SK-N-SH (cell line): Measurements from ENCODE around the gene PAQR5. TPM values are rescaled to one million over a fixed set of nuclear protein-coding genes. Genes with fewer than 3 reads are reported as not detected.

Experiments
- CTCF ChIA-PET: fragments of 300-600, 350-600 bp; formaldehyde crosslinking; extraction: SDS; loops from one replicate; lab custom pipeline; 2021; lab: Yijun Ruan, JAX
- POLR2A ChIA-PET: fragments of 350-600 bp; sonication (Branson Sonifier 250); formaldehyde crosslinking; extraction: SDS; loops from one replicate; lab custom pipeline; 2020; ENCODE audit warnings: antibody characterized with exemption, inconsistent platforms; lab: Yijun Ruan, JAX
- DNase-seq: peaks from one replicate; pipeline ENCODE4 v3.0.0; 2012
- H2AFZ ChIP-seq: fragments of 200-600 bp; sonication (generic); 2 replicates; pipeline ENCODE4 v1.8.1; 2016; ENCODE audit warnings: antibody characterized with exemption, mild to moderate bottlenecking, low read depth
- H3F3A ChIP-seq: fragments of 200-600 bp; sonication (generic); replicated peaks from 2 replicates; pipeline ENCODE3; 2016; ENCODE audit warnings: antibody characterized with exemption, mild to moderate bottlenecking; ENCODE audit not compliant: insufficient read depth
- H3K27ac ChIP-seq, 2 experiments: fragments of 200-500 bp in 1 of 2; fragments of 200-600 bp in 1 of 2; sonication (Bioruptor generic) in 1 of 2; sonication (generic), shearing (Covaris generic) in 1 of 2; 2 replicates each; pipeline versions ENCODE4 v1.5.1 to v1.6.1; 2014 to 2016; ENCODE audit warnings: low read depth in 2 of 2, inconsistent platforms in 1 of 2, low read length in 1 of 2, mild to moderate bottlenecking in 1 of 2, mixed read lengths in 1 of 2
- H3K27me3 ChIP-seq: fragments of 200-600 bp; sonication (generic), shearing (Covaris generic); 2 replicates; pipeline ENCODE4 v1.6.1; 2016; ENCODE audit warnings: mixed run types; ENCODE audit not compliant: insufficient read depth
- H3K36me3 ChIP-seq, 2 experiments: fragments of 200-500 bp in 1 of 2; fragments of 200-600 bp in 1 of 2; sonication (Bioruptor generic) in 1 of 2; sonication (generic) in 1 of 2; replicated peaks in 1 of 2; 2 replicates each; pipeline versions ENCODE3 to v1.5.1; 2014 to 2016; ENCODE audit warnings: low read length in 1 of 2, mild to moderate bottlenecking in 1 of 2; ENCODE audit not compliant: insufficient read depth in 2 of 2, control insufficient read depth in 1 of 2
- H3K4me1 ChIP-seq, 2 experiments: fragments of 200-500 bp in 1 of 2; fragments of 200-600 bp in 1 of 2; sonication (Bioruptor generic) in 1 of 2; sonication (generic), shearing (Covaris generic) in 1 of 2; 2 replicates each; pipeline versions ENCODE4 v1.5.1 to v1.6.1; 2014 to 2016; ENCODE audit warnings: low read depth in 1 of 2, low read length in 1 of 2, mixed run types in 1 of 2; ENCODE audit not compliant: insufficient read depth in 2 of 2, control insufficient read depth in 1 of 2
- H3K4me2 ChIP-seq: fragments of 200-600 bp; sonication (generic), shearing (Covaris generic); 2 replicates; pipeline ENCODE4 v1.6.1; 2017; ENCODE audit warnings: mixed run types
- H3K4me3 ChIP-seq, 2 experiments: fragments of 200-500 bp in 1 of 2; fragments of 200-600 bp in 1 of 2; sonication (Bioruptor generic) in 1 of 2; sonication (generic), shearing (Covaris generic) in 1 of 2; 2 replicates each; pipeline versions ENCODE4 v1.5.1 to v1.8.1; 2014 to 2016; ENCODE audit warnings: low read depth in 2 of 2, inconsistent platforms in 1 of 2, low read length in 1 of 2, mild to moderate bottlenecking in 1 of 2, mixed read lengths in 1 of 2, moderate library complexity in 1 of 2
- H3K79me2 ChIP-seq: fragments of 200-600 bp; sonication (generic); 2 replicates; pipeline ENCODE4 v1.8.1; 2017; ENCODE audit warnings: mild to moderate bottlenecking; ENCODE audit not compliant: insufficient read depth
- H3K9ac ChIP-seq: fragments of 200-600 bp; sonication (generic); 2 replicates; pipeline ENCODE4 v1.6.1; 2017; ENCODE audit warnings: mixed run types
- H3K9me2 ChIP-seq: fragments of 200-600 bp; sonication (generic); 2 replicates; pipeline ENCODE4 v1.6.1; 2017; ENCODE audit warnings: mixed run types
- H3K9me3 ChIP-seq: fragments of 200-600 bp; sonication (generic); 2 replicates; pipeline ENCODE4 v1.6.1; 2017; ENCODE audit warnings: mixed run types, mild to moderate bottlenecking, moderate library complexity
- H4K20me1 ChIP-seq: fragments of 200-600 bp; sonication (generic); 2 replicates; pipeline ENCODE4 v1.6.1; 2017; ENCODE audit warnings: mild to moderate bottlenecking, mixed run types; ENCODE audit not compliant: insufficient read depth
- FOSL2 ChIP-seq: IDR thresholded peaks from 2 replicates; pipeline ENCODE4 v1.4.0; 2012; ENCODE audit warnings: low read depth, mild to moderate bottlenecking, moderate library complexity, borderline replicate concordance
- FOXJ3 ChIP-seq: sonication (generic); formaldehyde crosslinking; IDR thresholded peaks from 2 replicates; pipeline ENCODE4 v1.5.1; 2020; ENCODE audit warnings: mild to moderate bottlenecking, missing genetic modification reagents
- JUND ChIP-seq: IDR thresholded peaks from 2 replicates; pipeline ENCODE4 v1.4.0; 2012
- MEF2A ChIP-seq: IDR thresholded peaks from 2 replicates; pipeline ENCODE4 v1.4.0; 2012; ENCODE audit warnings: low read depth, borderline replicate concordance
- MXI1 ChIP-seq: IDR thresholded peaks from 2 replicates; pipeline ENCODE4 v1.6.1; 2012; ENCODE audit warnings: mild to moderate bottlenecking, low read depth, low read length, improper control_type of control experiment
- NFIC ChIP-seq: IDR thresholded peaks from 2 replicates; pipeline ENCODE4 v1.4.0; 2012; ENCODE audit warnings: borderline replicate concordance
- NRF1 ChIP-seq: IDR thresholded peaks from 2 replicates; pipeline ENCODE4 v1.6.1; 2012; ENCODE audit warnings: low read depth, mild to moderate bottlenecking, low read length
- POLR2AphosphoS5 ChIP-seq: IDR thresholded peaks from 2 replicates; pipeline ENCODE4 v1.6.1; 2012; ENCODE audit warnings: low read depth, low read length
- RAD21 ChIP-seq: IDR thresholded peaks from 2 replicates; pipeline ENCODE4 v1.6.1; 2012; ENCODE audit warnings: mild to moderate bottlenecking, low read length
- RCOR1 ChIP-seq: fragments of 150-350 bp; IDR thresholded peaks from 2 replicates; pipeline ENCODE4 v1.6.1; 2017; ENCODE audit warnings: antibody characterized with exemption, low read length
- TCF12 ChIP-seq: IDR thresholded peaks from 2 replicates; pipeline ENCODE4 v1.4.0; 2012
- TEAD4 ChIP-seq: IDR thresholded peaks from 2 replicates; pipeline ENCODE4 v1.4.0; 2012; ENCODE audit warnings: mild to moderate bottlenecking, borderline replicate concordance; ENCODE audit not compliant: insufficient read depth
- USF2 ChIP-seq: fragments of 150-350 bp; IDR thresholded peaks from 2 replicates; pipeline ENCODE4 v1.6.1; 2017; ENCODE audit warnings: antibody characterized with exemption, low read length, low read depth, borderline replicate concordance
- WGBS: methylation state at CpG from one replicate; pipeline ENCODE4 v1.1.6; 2017; ENCODE audit warnings: low lambda C conversion rate; 5-methylcytosine and 5-hydroxymethylcytosine counted together
- polyA plus RNA-seq, 3 experiments: library from polyadenylated mRNA; depleted of rRNA; stranded (reverse); fragments of >200 nt; gene quantifications; 2 replicates each; pipeline ENCODE4 v1.2.3, GENCODE V29; 2012
- TF ChIP-seq, protein P1 (sequence below): IDR thresholded peaks from 2 replicates; pipeline ENCODE4 v1.4.0; 2012; ENCODE audit warnings: low read depth
- TF ChIP-seq, protein P2 (sequence below): IDR thresholded peaks from 2 replicates; pipeline ENCODE4; 2012
- TF ChIP-seq, protein P3 (sequence below): IDR thresholded peaks from 2 replicates; pipeline ENCODE4 v1.6.1; 2012; ENCODE audit warnings: mild to moderate bottlenecking, low read depth, low read length, moderate library complexity

The PAQR5 gene
- polyA plus RNA-seq, 1 of the 3 experiments (the other 2 are of a cell fraction) = 3.9 TPM

- no peak for DNase-seq
- H3K4me1 ChIP-seq = peaks cover 0 to 6% of the 10 kb centered on the region in 2 experiments; a peak in 1 of 4 replicates
- H3K27ac ChIP-seq = no peak overlapping the region
- no peaks in the 10 kb centered on the region for H3K79me2 ChIP-seq
- WGBS = 91% methylated on average over 7 of the region's 7 CpGs
- no peaks in the 10 kb centered on the region for H4K20me1 ChIP-seq
- H3F3A ChIP-seq = peaks cover 2% of the 10 kb centered on the region
- TF ChIP-seq NRF1 = no peak
- no peak for TF ChIP-seq FOSL2
- no peak for TF ChIP-seq RAD21
- no peak for TF ChIP-seq JUND
- TF ChIP-seq, protein P1, sequence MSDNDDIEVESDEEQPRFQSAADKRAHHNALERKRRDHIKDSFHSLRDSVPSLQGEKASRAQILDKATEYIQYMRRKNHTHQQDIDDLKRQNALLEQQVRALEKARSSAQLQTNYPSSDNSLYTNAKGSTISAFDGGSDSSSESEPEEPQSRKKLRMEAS = no peak
- H3K4me2 ChIP-seq = no peak overlapping the region
- no peaks in the 10 kb centered on the region for H3K36me3 ChIP-seq
- POLR2A ChIA-PET = no interaction called here
- no peak overlapping the region for H3K9ac ChIP-seq
- no peak overlapping the region for H3K4me3 ChIP-seq
- CTCF ChIA-PET = no interaction called here
- H2AFZ ChIP-seq = no peak overlapping the region
- H3K9me2 ChIP-seq = no peaks in the 10 kb centered on the region
- H3K9me3 ChIP-seq = peaks cover 4% of the 10 kb centered on the region; the same call in 1 of the 2 replicates
- H3K27me3 ChIP-seq = no peaks in the 10 kb centered on the region
These were observed 41.7 kb downstream of the PAQR5 start for GRCh38 chr15:69340243-69340900.

DNA sequence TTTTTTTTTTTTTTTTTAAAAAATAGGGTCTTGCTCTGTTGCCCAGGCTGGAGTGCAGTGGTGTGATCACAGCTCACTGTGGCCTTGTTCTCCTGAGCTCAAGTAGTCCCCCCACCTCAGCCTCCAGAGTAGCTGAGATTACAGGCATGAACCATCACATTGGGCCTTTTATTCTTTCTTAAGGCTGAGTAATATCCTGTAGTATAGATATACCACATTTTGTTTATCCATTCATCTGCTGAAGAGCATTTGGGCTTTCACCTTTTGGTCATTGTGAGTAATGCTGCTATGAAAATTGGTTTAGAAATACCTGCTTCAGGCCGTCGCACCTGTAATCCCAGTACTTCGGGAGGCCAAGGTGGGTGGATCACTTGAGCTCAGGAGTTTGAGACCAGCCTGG, 42.6 kb downstream of the PAQR5 start:
- no peak overlapping the region for H2AFZ ChIP-seq
- no peaks in the 10 kb centered on the region for H3K27me3 ChIP-seq
- H3K9ac ChIP-seq = no peak overlapping the region
- peaks cover 0 to 6% of the 10 kb centered on the region in 2 experiments; a peak in 1 of 4 replicates for H3K4me1 ChIP-seq
- no peaks in the 10 kb centered on the region for H3K79me2 ChIP-seq
- no peaks in the 10 kb centered on the region for H3K9me2 ChIP-seq
- WGBS = 98% methylated on average over 3 of the region's 3 CpGs
- H3K27ac ChIP-seq = no peak overlapping the region
- peaks cover 6% of the 10 kb centered on the region for H3F3A ChIP-seq
- H3K36me3 ChIP-seq = no peaks in the 10 kb centered on the region
- ChIA-PET POLR2A (no interaction called here), CTCF (no interaction called here)
- no peak overlapping the region for H3K4me2 ChIP-seq
- no peak for DNase-seq
- H4K20me1 ChIP-seq = no peaks in the 10 kb centered on the region
- H3K9me3 ChIP-seq = peaks cover 2% of the 10 kb centered on the region; the same call in 1 of the 2 replicates
- H3K4me3 ChIP-seq = no peak overlapping the region
- TF ChIP-seq TCF12 = no peak
- TF ChIP-seq, protein P2, sequence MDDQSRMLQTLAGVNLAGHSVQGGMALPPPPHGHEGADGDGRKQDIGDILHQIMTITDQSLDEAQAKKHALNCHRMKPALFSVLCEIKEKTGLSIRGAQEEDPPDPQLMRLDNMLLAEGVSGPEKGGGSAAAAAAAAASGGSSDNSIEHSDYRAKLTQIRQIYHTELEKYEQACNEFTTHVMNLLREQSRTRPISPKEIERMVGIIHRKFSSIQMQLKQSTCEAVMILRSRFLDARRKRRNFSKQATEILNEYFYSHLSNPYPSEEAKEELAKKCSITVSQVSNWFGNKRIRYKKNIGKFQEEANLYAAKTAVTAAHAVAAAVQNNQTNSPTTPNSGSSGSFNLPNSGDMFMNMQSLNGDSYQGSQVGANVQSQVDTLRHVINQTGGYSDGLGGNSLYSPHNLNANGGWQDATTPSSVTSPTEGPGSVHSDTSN = no peak
- TF ChIP-seq RCOR1 = no peak
- no peak for TF ChIP-seq USF2
- TF ChIP-seq MEF2A = no peak
- no peak for TF ChIP-seq JUND
- TF ChIP-seq NRF1 = no peak
- TF ChIP-seq, protein P1 = no peak
- no peak for TF ChIP-seq RAD21
- no peak for TF ChIP-seq MXI1
- TF ChIP-seq, protein P3, sequence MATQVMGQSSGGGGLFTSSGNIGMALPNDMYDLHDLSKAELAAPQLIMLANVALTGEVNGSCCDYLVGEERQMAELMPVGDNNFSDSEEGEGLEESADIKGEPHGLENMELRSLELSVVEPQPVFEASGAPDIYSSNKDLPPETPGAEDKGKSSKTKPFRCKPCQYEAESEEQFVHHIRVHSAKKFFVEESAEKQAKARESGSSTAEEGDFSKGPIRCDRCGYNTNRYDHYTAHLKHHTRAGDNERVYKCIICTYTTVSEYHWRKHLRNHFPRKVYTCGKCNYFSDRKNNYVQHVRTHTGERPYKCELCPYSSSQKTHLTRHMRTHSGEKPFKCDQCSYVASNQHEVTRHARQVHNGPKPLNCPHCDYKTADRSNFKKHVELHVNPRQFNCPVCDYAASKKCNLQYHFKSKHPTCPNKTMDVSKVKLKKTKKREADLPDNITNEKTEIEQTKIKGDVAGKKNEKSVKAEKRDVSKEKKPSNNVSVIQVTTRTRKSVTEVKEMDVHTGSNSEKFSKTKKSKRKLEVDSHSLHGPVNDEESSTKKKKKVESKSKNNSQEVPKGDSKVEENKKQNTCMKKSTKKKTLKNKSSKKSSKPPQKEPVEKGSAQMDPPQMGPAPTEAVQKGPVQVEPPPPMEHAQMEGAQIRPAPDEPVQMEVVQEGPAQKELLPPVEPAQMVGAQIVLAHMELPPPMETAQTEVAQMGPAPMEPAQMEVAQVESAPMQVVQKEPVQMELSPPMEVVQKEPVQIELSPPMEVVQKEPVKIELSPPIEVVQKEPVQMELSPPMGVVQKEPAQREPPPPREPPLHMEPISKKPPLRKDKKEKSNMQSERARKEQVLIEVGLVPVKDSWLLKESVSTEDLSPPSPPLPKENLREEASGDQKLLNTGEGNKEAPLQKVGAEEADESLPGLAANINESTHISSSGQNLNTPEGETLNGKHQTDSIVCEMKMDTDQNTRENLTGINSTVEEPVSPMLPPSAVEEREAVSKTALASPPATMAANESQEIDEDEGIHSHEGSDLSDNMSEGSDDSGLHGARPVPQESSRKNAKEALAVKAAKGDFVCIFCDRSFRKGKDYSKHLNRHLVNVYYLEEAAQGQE = no peak
- TF ChIP-seq NFIC = no peak
- TF ChIP-seq FOSL2 = no peak
- TF ChIP-seq FOXJ3 (CRISPR knock-in tag) = no peak
- TF ChIP-seq POLR2AphosphoS5 = no peak
- TF ChIP-seq TEAD4 = no peak
